ENCODE data around the gene C16orf87.

The C16orf87 gene

GRCh38 chr16:46843898-46844642 is 13.1 kb upstream of the C16orf87 start:
- in situ Hi-C loops (cut with MboI; ENCODE audit: low sequenced_read_pairs): no loop called here

GRCh38 chr16:46842192-46842895 is 11.4 kb upstream of the C16orf87 start:
- in situ Hi-C loops (cut with MboI; ENCODE audit: low sequenced_read_pairs): no loop called here

GRCh38 chr16:46839986-46840443 is 9.0 kb upstream of the C16orf87 start:
- in situ Hi-C loops (cut with MboI; ENCODE audit: low sequenced_read_pairs): no loop called here

- in situ Hi-C loops (cut with MboI; ENCODE audit: low sequenced_read_pairs): no loop called here
Measured at GRCh38 chr16:46836534-46837530, 5.9 kb upstream of the C16orf87 start.

GRCh38 chr16:46833460-46833800 is 2.5 kb upstream of the C16orf87 start:
- in situ Hi-C loops (cut with MboI; ENCODE audit: low sequenced_read_pairs): no loop called here

GRCh38 chr16:46832757-46833459 is 1.9 kb upstream of the C16orf87 start:
- in situ Hi-C loops (cut with MboI; ENCODE audit: low sequenced_read_pairs): no loop called here

- in situ Hi-C loops (cut with MboI; ENCODE audit: low sequenced_read_pairs): no loop called here
Measured at GRCh38 chr16:46830417-46830901, 521 bp downstream of the C16orf87 start.

GRCh38 chr16:46828943-46829342 is 2.0 kb downstream of the C16orf87 start:
- in situ Hi-C loops (cut with MboI; ENCODE audit: low sequenced_read_pairs): no loop called here

- in situ Hi-C loops (cut with MboI; ENCODE audit: low sequenced_read_pairs): no loop called here
Measured at GRCh38 chr16:46828292-46828691, 2.7 kb downstream of the C16orf87 start.

GRCh38 chr16:46826631-46827030 is 4.3 kb downstream of the C16orf87 start:
- in situ Hi-C loops (cut with MboI; ENCODE audit: low sequenced_read_pairs): no loop called here

- in situ Hi-C loops (cut with MboI; ENCODE audit: low sequenced_read_pairs): no loop called here
Measured at GRCh38 chr16:46822270-46822669, 8.7 kb downstream of the C16orf87 start.

GRCh38 chr16:46817961-46818360 is 13.0 kb downstream of the C16orf87 start:
- in situ Hi-C loops (cut with MboI; ENCODE audit: low sequenced_read_pairs): no loop called here

- in situ Hi-C loops (cut with MboI; ENCODE audit: low sequenced_read_pairs): no loop called here
Measured at GRCh38 chr16:46814790-46815189, 16.2 kb downstream of the C16orf87 start.

GRCh38 chr16:46813611-46814010 is 17.4 kb downstream of the C16orf87 start:
- in situ Hi-C loops (cut with MboI; ENCODE audit: low sequenced_read_pairs): no loop called here

- in situ Hi-C loops (cut with MboI; ENCODE audit: low sequenced_read_pairs): no loop called here
Measured at GRCh38 chr16:46812781-46813540, 18.0 kb downstream of the C16orf87 start.

GRCh38 chr16:46811682-46812081 is 19.3 kb downstream of the C16orf87 start:
- in situ Hi-C loops (cut with MboI; ENCODE audit: low sequenced_read_pairs): no loop called here

- in situ Hi-C loops (cut with MboI; ENCODE audit: low sequenced_read_pairs): no loop called here
Measured at GRCh38 chr16:46808997-46809396, 22.0 kb downstream of the C16orf87 start.

GRCh38 chr16:46807336-46807735 is 23.6 kb downstream of the C16orf87 start:
- in situ Hi-C loops (cut with MboI; ENCODE audit: low sequenced_read_pairs): no loop called here

GRCh38 chr16:46803373-46803772 is 27.6 kb downstream of the C16orf87 start:
- in situ Hi-C loops (cut with MboI; ENCODE audit: low sequenced_read_pairs): no loop called here

All from HL-60/S4 (cell line).